Adrenal gland (tissue), 5 donors: ENCODE measurements around the gene ERLEC1.

Experiments
- CTCF ChIP-seq, 6 experiments: fragments of 450-650 bp in 4 of 6; fragments of 200-600 bp in 2 of 6; sonication (generic) in 1 of 6; IDR thresholded peaks; 1 replicate in 5 of 6; 2 replicates in 1 of 6; pipeline versions ENCODE4 v1.5.1 to v1.8.0; 2016 to 2021; ENCODE audit warnings: antibody characterized with exemption in 6 of 6, mild to moderate bottlenecking in 2 of 6, moderate library complexity in 1 of 6
- POLR2A ChIP-seq, 2 donors: fragments of 450-650 bp; IDR thresholded peaks; one replicate each; pipeline ENCODE4 v1.6.1; 2017; ENCODE audit warnings: antibody characterized with exemption in 2 of 2, mild to moderate bottlenecking in 2 of 2, moderate library complexity in 1 of 2
- donor health status: DM: no; HTN: no; CAD: no.

- TF ChIP-seq CTCF (IDR thresholded peaks at IDR 0.05) (no peak), POLR2A (IDR thresholded peaks at IDR 0.05) (no peak)
Measured at GRCh38 chr2:53854678-53855077, 67.8 kb downstream of the ERLEC1 start.
